ENCODE results near the gene TULP4. TPM values are rescaled to one million over a fixed set of nuclear protein-coding genes. Genes with fewer than 3 reads are reported as not detected.

Gene TULP4
- polyA plus RNA-seq, 3 donors = 6.5 to 10.6 (median 7.9) TPM

GRCh38 chr6:158367816-158368215 is 55.6 kb downstream of the TULP4 start:
- H3K27me3 Mint-ChIP-seq (ENCODE audit: low read depth in 3 of 3) = no peaks in the 10 kb centered on the region
- H3K4me3 ChIP-seq (replicated peaks in 1 of 3; ENCODE audit: low read depth in 2 of 3, low read length in 3 of 3) = no peak overlapping the region
- H3K79me2 ChIP-seq (ENCODE audit: insufficient read depth, low read length) = no peaks in the 10 kb centered on the region
- H3K36me3 Mint-ChIP-seq = peaks cover 0 to 3% of the 10 kb centered on the region in 2 donors
- H3K4me1 Mint-ChIP-seq = peaks cover 12% of the 10 kb centered on the region
- no peak overlapping the region for H3K4me3 Mint-ChIP-seq
- no peak overlapping the region for H3K27ac ChIP-seq (ENCODE audit: low read depth in 1 of 2, low read length in 2 of 2)
- peaks cover 0 to 4% of the 10 kb centered on the region in 2 donors for H3K9me3 ChIP-seq (replicated peaks in 1 of 2; ENCODE audit: control insufficient read depth in 1 of 2, insufficient read depth in 1 of 2, low read length in 2 of 2)
- TF ChIP-seq CTCF (IDR thresholded peaks at IDR 0.05) = no peak
- DNase-seq = no peak
- WGBS (ENCODE audit: insufficient coverage) = 90% methylated on average over 3 of the region's 6 CpGs
- no peak overlapping the region for H2AFZ ChIP-seq (ENCODE audit: insufficient read depth, low read depth, low read length, poor library complexity, severe bottlenecking)
- no peaks in the 10 kb centered on the region for H3K27me3 ChIP-seq (ENCODE audit: control insufficient read depth in 2 of 2, insufficient read depth in 2 of 2, low read length in 2 of 2)
- peaks cover 0 to 13% (median 6%) of the 10 kb centered on the region in 7 donors for H3K9me3 Mint-ChIP-seq
- no peaks in the 10 kb centered on the region for H4K20me1 ChIP-seq (ENCODE audit: insufficient read depth, low read length)
- H3K36me3 ChIP-seq (replicated peaks in 1 of 2; ENCODE audit: control insufficient read depth in 1 of 2, insufficient read depth in 2 of 2, low read length in 2 of 2) = no peaks in the 10 kb centered on the region
- no peak overlapping the region for H3K4me2 ChIP-seq (replicated peaks; ENCODE audit: extremely low read depth, low read length, poor library complexity, severe bottlenecking)
- no peak overlapping the region for H3K9ac ChIP-seq (ENCODE audit: insufficient read depth, low read length, poor library complexity, severe bottlenecking)
- intact Hi-C loops (cut with micrococcal nuclease) = no loop called here
- H3K4me1 ChIP-seq (ENCODE audit: control insufficient read depth in 1 of 2, insufficient read depth in 2 of 2, low read length in 2 of 2) = peaks cover 0 to 5% of the 10 kb centered on the region in 2 donors
- H3K27ac Mint-ChIP-seq = no peak overlapping the region

GRCh38 chr6:158369241-158369640 is 57.0 kb downstream of the TULP4 start:
- H3K27ac Mint-ChIP-seq = no peak overlapping the region
- no peak overlapping the region for H3K4me2 ChIP-seq (replicated peaks; ENCODE audit: extremely low read depth, low read length, poor library complexity, severe bottlenecking)
- WGBS (ENCODE audit: insufficient coverage) = 88% methylated on average over 3 of the region's 4 CpGs

More at GRCh38 chr6:158369241-158369640, 57.0 kb downstream of the TULP4 start:
- H3K79me2 ChIP-seq (ENCODE audit: insufficient read depth, low read length) = no peaks in the 10 kb centered on the region
- no peaks in the 10 kb centered on the region for H3K27me3 ChIP-seq (ENCODE audit: control insufficient read depth in 2 of 2, insufficient read depth in 2 of 2, low read length in 2 of 2)
- intact Hi-C loops (cut with micrococcal nuclease) = no loop called here
- Mint-ChIP-seq H3K27me3 (ENCODE audit: low read depth in 3 of 3) (no peaks in the 10 kb centered on the region), H3K4me1 (peaks cover 12% of the 10 kb centered on the region), H3K4me3 (no peak overlapping the region), H3K9me3 (peaks cover 0 to 13% (median 6%) of the 10 kb centered on the region in 7 donors), H3K36me3 (no peaks in the 10 kb centered on the region)
- H3K9me3 ChIP-seq (replicated peaks in 1 of 2; ENCODE audit: control insufficient read depth in 1 of 2, insufficient read depth in 1 of 2, low read length in 2 of 2) = peaks cover 0 to 4% of the 10 kb centered on the region in 2 donors
- no peak for DNase-seq
- H4K20me1 ChIP-seq (ENCODE audit: insufficient read depth, low read length) = no peaks in the 10 kb centered on the region
- no peak overlapping the region for H3K4me3 ChIP-seq (replicated peaks in 1 of 3; ENCODE audit: low read depth in 2 of 3, low read length in 3 of 3)
- H3K36me3 ChIP-seq (replicated peaks in 1 of 2; ENCODE audit: control insufficient read depth in 1 of 2, insufficient read depth in 2 of 2, low read length in 2 of 2) = no peaks in the 10 kb centered on the region
- H3K9ac ChIP-seq (ENCODE audit: insufficient read depth, low read length, poor library complexity, severe bottlenecking) = no peak overlapping the region
- no peak overlapping the region for H2AFZ ChIP-seq (ENCODE audit: insufficient read depth, low read depth, low read length, poor library complexity, severe bottlenecking)
- H3K27ac ChIP-seq (ENCODE audit: low read depth in 1 of 2, low read length in 2 of 2) = no peak overlapping the region
- no peak for TF ChIP-seq CTCF (IDR thresholded peaks at IDR 0.05)
- peaks cover 0 to 5% of the 10 kb centered on the region in 2 donors for H3K4me1 ChIP-seq (ENCODE audit: control insufficient read depth in 1 of 2, insufficient read depth in 2 of 2, low read length in 2 of 2)
